Activated CD4-positive, alpha-beta T cell treated with anti-CD3 and anti-CD28 coated beads, Interleukin-2, amount 10 ng/mL, durations not matched to agents 24 days and 14 days (primary cell): ENCODE results near the gene ELAVL1. TPM values are rescaled to one million over a fixed set of nuclear protein-coding genes. Genes with fewer than 3 reads are reported as not detected.
"Not testable (repeated sequence)": the region's sequence is repeated elsewhere in the genome, so short reads cannot be mapped to it uniquely, and the experiment has no call there.

Experiments
- DNase-seq: peaks from one replicate; pipeline ENCODE4 v3.0.0; 2022
- H3K27ac Mint-ChIP-seq: one replicate; pipeline ENCODE4 v1.8.0; 2022; ENCODE audit warnings: mild to moderate bottlenecking, mixed read lengths
- H3K27me3 Mint-ChIP-seq: one replicate; pipeline ENCODE4 v1.8.0; 2022; ENCODE audit warnings: mixed read lengths
- H3K36me3 Mint-ChIP-seq: one replicate; pipeline ENCODE4 v1.8.0; 2022; ENCODE audit warnings: low read depth, mild to moderate bottlenecking, mixed read lengths
- H3K4me1 Mint-ChIP-seq: one replicate; pipeline ENCODE4 v1.8.0; 2021; ENCODE audit warnings: mixed read lengths
- H3K4me3 Mint-ChIP-seq: one replicate; pipeline ENCODE4 v1.8.0; 2022; ENCODE audit warnings: mild to moderate bottlenecking, moderate library complexity, mixed read lengths
- H3K9me3 Mint-ChIP-seq: one replicate; pipeline ENCODE4 v1.8.0; 2021; ENCODE audit warnings: mixed read lengths
- intact Hi-C: fragments of 100-400 bp; cut with micrococcal nuclease; formaldehyde crosslinking; loops from one replicate; pipeline ENCODE4 v1.15.1; 2023
- total RNA-seq: library from RNA; stranded (reverse); gene quantifications from 2 replicates; pipeline ENCODE4 v1.2.3, GENCODE V29; 2022

ELAVL1 gene
- total RNA-seq, 1 donor from 2014 or later = 191 TPM

DNA sequence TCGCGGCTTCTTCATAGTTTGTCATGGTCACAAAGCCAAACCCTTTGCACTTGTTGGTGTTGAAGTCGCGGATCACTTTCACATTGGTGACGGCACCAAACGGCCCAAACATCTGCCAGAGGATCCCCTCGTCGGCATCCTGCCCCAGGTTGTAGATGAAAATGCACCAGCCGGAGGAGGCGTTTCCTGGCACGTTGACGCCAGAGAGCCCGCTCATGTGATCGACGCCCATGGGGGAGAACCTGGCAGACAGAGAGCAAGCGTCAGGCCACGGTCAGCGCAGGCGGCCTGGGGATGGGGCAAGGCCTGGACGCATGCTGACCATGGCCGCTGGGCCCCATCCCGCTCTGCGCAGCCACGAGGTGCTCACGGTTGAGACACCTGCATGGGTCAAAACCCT, 41.9 kb downstream of the ELAVL1 start:
- H3K9me3 Mint-ChIP-seq = no peaks in the 10 kb centered on the region
- peaks cover 45% of the 10 kb centered on the region for H3K36me3 Mint-ChIP-seq
- DNase-seq = no peak
- intact Hi-C loops = no loop called here
- H3K27me3 Mint-ChIP-seq = no peaks in the 10 kb centered on the region
- no peaks in the 10 kb centered on the region for H3K4me1 Mint-ChIP-seq
- H3K27ac Mint-ChIP-seq = no peak overlapping the region
- H3K4me3 Mint-ChIP-seq = no peak overlapping the region

GRCh38 chr19:7962644-7963268, 42.7 kb downstream of the ELAVL1 start:
- Mint-ChIP-seq H3K27me3 (no peaks in the 10 kb centered on the region), H3K36me3 (peaks cover 45% of the 10 kb centered on the region), H3K4me3 (no peak overlapping the region), H3K9me3 (no peaks in the 10 kb centered on the region), H3K27ac (no peak overlapping the region), H3K4me1 (no peaks in the 10 kb centered on the region)
- no peak for DNase-seq
- intact Hi-C loops = no loop called here

- intact Hi-C loops = no loop called here
- H3K4me1 Mint-ChIP-seq = no peaks in the 10 kb centered on the region
Observed at GRCh38 chr19:7961920-7962626, 43.4 kb downstream of the ELAVL1 start.

GRCh38 chr19:7961082-7961481, 44.4 kb downstream of the ELAVL1 start:
- H3K9me3 Mint-ChIP-seq, H3K27me3 Mint-ChIP-seq, DNase-seq, intact Hi-C loops, H3K4me3 Mint-ChIP-seq, H3K27ac Mint-ChIP-seq, H3K4me1 Mint-ChIP-seq: not testable (repeated sequence)
- H3K36me3 Mint-ChIP-seq = peaks cover 32% of the 10 kb centered on the region

More at GRCh38 chr19:7961920-7962626, 43.4 kb downstream of the ELAVL1 start:
- Mint-ChIP-seq H3K27ac (no peak overlapping the region), H3K4me3 (no peak overlapping the region), H3K36me3 (peaks cover 39% of the 10 kb centered on the region), H3K27me3 (no peaks in the 10 kb centered on the region), H3K9me3 (no peaks in the 10 kb centered on the region)
- no peak for DNase-seq

DNA sequence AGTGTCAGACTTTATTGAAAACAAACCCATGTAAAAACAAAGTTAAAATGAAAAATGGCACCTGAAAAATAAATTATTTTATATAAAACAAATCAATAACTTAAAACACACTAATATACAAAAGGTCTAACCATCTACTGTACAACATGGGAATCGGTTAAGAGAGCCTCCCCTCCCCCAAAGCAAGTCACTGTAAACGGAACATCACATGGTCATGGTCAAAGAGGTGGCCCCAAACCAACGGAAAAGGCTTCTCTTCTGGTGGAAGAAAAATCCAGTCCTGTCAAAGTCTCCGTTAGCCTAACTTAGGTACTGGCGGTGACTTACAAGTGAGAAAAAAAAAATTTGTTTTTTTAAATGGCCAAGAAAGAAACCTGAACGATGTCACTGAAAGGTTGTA, 46.2 kb downstream of the ELAVL1 start:
- Mint-ChIP-seq H3K27me3 (no peaks in the 10 kb centered on the region), H3K9me3 (no peaks in the 10 kb centered on the region), H3K4me3 (no peak overlapping the region), H3K27ac (no peak overlapping the region), H3K4me1 (no peaks in the 10 kb centered on the region), H3K36me3 (peaks cover 27% of the 10 kb centered on the region)
- no peak for DNase-seq
- intact Hi-C loops = no loop called here

- Mint-ChIP-seq H3K27ac (no peak overlapping the region), H3K36me3 (peaks cover 9% of the 10 kb centered on the region), H3K27me3 (no peaks in the 10 kb centered on the region), H3K9me3 (no peaks in the 10 kb centered on the region), H3K4me1 (peaks cover 2% of the 10 kb centered on the region), H3K4me3 (no peak overlapping the region)
- intact Hi-C loops = no loop called here
- DNase-seq = no peak
Observed at GRCh38 chr19:7955696-7956095, 49.7 kb downstream of the ELAVL1 start.

GRCh38 chr19:7953576-7953975, 51.9 kb downstream of the ELAVL1 start:
- H3K4me3 Mint-ChIP-seq = no peak overlapping the region
- H3K27ac Mint-ChIP-seq = no peak overlapping the region
- no peaks in the 10 kb centered on the region for H3K9me3 Mint-ChIP-seq
- intact Hi-C loops = no loop called here
- peaks cover 2% of the 10 kb centered on the region for H3K4me1 Mint-ChIP-seq
- H3K27me3 Mint-ChIP-seq = no peaks in the 10 kb centered on the region
- peaks cover 3% of the 10 kb centered on the region for H3K36me3 Mint-ChIP-seq
- DNase-seq = no peak

DNA sequence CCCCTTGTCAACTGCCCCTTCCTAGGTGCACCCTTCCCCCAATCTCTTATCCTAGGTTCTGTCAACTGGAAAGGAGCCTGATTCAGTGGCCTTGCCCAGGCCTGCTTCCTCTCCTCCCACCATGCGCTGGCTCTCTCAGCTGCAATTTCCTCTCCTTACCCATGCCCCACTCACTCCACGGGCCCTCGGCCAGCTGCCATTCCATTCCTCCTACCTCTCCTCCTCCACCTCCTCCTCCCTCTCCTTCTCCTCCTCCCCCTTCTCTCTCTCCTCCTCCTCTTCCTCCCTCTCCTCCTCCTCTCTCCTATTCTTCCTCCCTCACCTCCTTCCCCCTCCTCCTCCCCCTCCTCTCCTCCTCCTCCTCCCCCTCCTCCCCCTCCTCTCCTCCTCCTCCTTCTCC, 52.4 kb downstream of the ELAVL1 start:
- no peak overlapping the region for H3K27ac Mint-ChIP-seq
- peaks cover 2% of the 10 kb centered on the region for H3K4me1 Mint-ChIP-seq
- no peak overlapping the region for H3K4me3 Mint-ChIP-seq
- no peak for DNase-seq
- intact Hi-C loops = no loop called here
- H3K9me3 Mint-ChIP-seq = no peaks in the 10 kb centered on the region
- H3K36me3 Mint-ChIP-seq = peaks cover 3% of the 10 kb centered on the region
- no peaks in the 10 kb centered on the region for H3K27me3 Mint-ChIP-seq

DNA sequence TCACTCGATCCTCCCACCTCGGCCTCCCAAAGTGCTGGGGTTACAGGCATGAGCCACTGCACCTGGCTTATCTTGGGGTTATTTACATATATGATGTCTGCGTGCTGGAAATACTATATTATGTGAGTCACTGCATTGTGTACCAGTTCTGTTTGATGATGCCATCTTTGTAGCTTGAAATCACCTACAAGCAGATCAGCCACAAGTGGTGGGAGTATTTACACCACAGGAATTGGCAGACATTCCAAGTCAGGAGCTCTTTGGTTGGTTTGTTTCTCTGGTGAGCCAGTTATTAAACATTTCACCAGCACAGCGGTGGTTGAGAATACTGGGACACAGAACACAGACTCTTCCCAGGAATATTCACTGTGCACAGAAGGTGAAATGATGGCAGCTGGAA, 57.5 kb downstream of the ELAVL1 start:
- intact Hi-C loops = loop anchor here (10.0 kb wide), 1 partner anchor 207 kb away; no protein-coding TSS in a partner anchor
- H3K36me3 Mint-ChIP-seq = peaks cover 2% of the 10 kb centered on the region
- H3K4me3 Mint-ChIP-seq = no peak overlapping the region
- H3K9me3 Mint-ChIP-seq = no peaks in the 10 kb centered on the region
- H3K4me1 Mint-ChIP-seq = peaks cover 16% of the 10 kb centered on the region
- DNase-seq = no peak
- no peaks in the 10 kb centered on the region for H3K27me3 Mint-ChIP-seq
- no peak overlapping the region for H3K27ac Mint-ChIP-seq

DNA sequence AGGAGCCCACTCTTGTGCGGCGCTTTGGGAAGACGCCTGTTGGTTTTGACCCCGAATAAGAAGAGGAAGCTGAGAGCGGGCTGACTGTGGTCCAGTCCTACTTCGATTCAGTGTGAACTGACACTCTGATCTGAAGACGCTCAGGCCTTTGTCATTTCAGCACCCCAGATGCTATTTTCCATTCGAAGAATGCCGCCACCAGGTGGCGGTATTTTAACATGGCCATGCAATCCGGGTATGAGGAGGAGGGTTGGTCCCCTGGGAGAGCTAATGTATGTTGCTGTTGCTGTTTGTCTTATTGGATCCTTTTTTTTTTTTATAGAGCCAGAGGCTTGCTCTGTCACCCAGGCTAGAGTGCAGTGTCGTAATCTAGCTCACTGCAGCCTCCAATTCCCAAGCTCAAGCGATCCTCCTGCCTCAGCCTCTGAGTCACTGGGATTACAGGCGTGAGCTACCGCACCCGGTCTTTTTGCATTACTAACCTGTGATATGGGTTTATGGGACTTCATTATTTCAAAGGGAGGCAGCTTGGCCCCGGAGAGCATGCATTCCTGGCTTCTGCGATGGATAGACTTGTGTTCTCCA, 61.2 kb downstream of the ELAVL1 start:
- intact Hi-C loops = loop anchor here (1.0 to 10.0 kb wide), 5 partner anchors 58 to 1207 kb away; partner anchors contain the start of genes GPR108 and TRIP10
- H3K36me3 Mint-ChIP-seq = peaks cover 14% of the 10 kb centered on the region
- H3K4me1 Mint-ChIP-seq = peaks cover 22% of the 10 kb centered on the region
- peak overlapping the region; percentile 98 for H3K4me3 Mint-ChIP-seq
- no peaks in the 10 kb centered on the region for H3K9me3 Mint-ChIP-seq
- H3K27me3 Mint-ChIP-seq = no peaks in the 10 kb centered on the region
- H3K27ac Mint-ChIP-seq = peak overlapping the region; percentile 98
- DNase-seq = peak; percentile 96

DNA sequence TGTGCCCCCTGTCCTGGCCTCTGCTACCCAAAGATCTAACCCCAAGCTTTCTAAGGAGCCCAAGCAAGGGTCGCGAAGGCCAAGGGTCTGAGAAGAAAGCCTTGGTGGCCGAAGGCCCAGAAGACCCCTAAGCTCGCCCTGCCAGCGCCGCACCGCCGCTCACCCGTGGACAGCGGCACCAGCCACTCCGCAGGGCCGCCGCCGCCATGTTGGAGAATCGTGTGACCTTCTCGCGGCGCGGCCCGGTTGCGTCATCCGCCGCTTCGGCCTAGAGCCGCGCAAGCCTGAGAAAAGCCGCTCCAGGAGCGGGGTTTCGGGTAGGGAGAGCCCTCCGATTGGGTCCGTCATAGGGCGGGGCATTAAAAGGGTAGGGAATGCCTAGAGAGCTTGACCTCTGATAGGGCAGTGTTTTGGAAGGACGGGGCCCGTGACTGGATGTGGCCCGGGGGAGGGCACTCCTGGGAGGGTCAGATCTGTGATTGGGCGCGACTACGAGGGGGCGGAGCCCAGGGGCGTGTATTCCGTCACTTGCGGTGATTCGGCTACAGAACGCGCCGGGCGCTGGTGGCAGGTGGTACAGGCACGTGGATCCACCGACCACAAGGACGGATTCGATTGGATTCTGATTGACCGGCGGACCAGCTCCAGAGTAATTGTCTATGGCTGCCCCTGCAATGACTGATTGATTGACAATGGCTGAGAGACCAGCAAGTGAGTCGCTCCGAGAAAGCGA, 61.8 kb downstream of the ELAVL1 start, which contains the start of gene TIMM44:
Gene TIMM44 (minus strand): TSS at position 223 of the 733 bp plus-strand sequence. CDS start 15 bp downstream, at position 208.
- intact Hi-C loops = loop anchor here (1.0 to 10.0 kb wide), 8 partner anchors 18 to 1206 kb away; partner anchors contain the start of genes GPR108, MAP2K7, SNAPC2 and TRIP10
- Mint-ChIP-seq H3K27ac (peak within 1 kb of the TSS; percentile 98), H3K4me3 (peak within 1 kb of the TSS; percentile 98), H3K36me3 (peaks cover 18% of the 10 kb centered on the region), H3K9me3 (no peaks in the 10 kb centered on the region), H3K27me3 (no peaks in the 10 kb centered on the region), H3K4me1 (peaks cover 22% of the 10 kb centered on the region)
- DNase-seq = peak; percentile 100

- intact Hi-C loops = loop anchor here (1.0 to 10.0 kb wide), 5 partner anchors 18 to 1206 kb away; partner anchors contain the start of genes GPR108, MAP2K7, SNAPC2 and TRIP10
Observed at GRCh38 chr19:7942981-7943443, 62.4 kb downstream of the ELAVL1 start.

GRCh38 chr19:7941895-7942596, 63.4 kb downstream of the ELAVL1 start:
- H3K9me3 Mint-ChIP-seq = no peaks in the 10 kb centered on the region
- no peak for DNase-seq
- intact Hi-C loops = loop anchor here (5.0 to 10.0 kb wide), 2 partner anchors 213 to 1205 kb away; partner anchors contain the start of genes GPR108 and TRIP10
- H3K27me3 Mint-ChIP-seq = no peaks in the 10 kb centered on the region
- peaks cover 22% of the 10 kb centered on the region for H3K4me1 Mint-ChIP-seq
- H3K4me3 Mint-ChIP-seq = peak overlapping the region; percentile 98
- peaks cover 23% of the 10 kb centered on the region for H3K36me3 Mint-ChIP-seq
- H3K27ac Mint-ChIP-seq = no peak overlapping the region

More at GRCh38 chr19:7942981-7943443, 62.4 kb downstream of the ELAVL1 start:
- H3K36me3 Mint-ChIP-seq = peaks cover 18% of the 10 kb centered on the region
- peak overlapping the region; percentile 98 for H3K27ac Mint-ChIP-seq
- no peaks in the 10 kb centered on the region for H3K9me3 Mint-ChIP-seq
- peaks cover 22% of the 10 kb centered on the region for H3K4me1 Mint-ChIP-seq
- peak overlapping the region; percentile 98 for H3K4me3 Mint-ChIP-seq
- H3K27me3 Mint-ChIP-seq = no peaks in the 10 kb centered on the region
- DNase-seq = no peak
